Stimulated activated CD4-positive, alpha-beta T cell treated with anti-CD3 and anti-CD28 coated beads, Interleukin-15, amount 100 ng/mL, for 24 hours (primary cell): ENCODE results near the gene IL26.
"Not testable (repeated sequence)": the region's sequence is repeated elsewhere in the genome, so short reads cannot be mapped to it uniquely, and the experiment has no call there.

ENCODE experiments used
- DNase-seq: peaks from one replicate; pipeline ENCODE4 v3.0.0-alpha.2; 2020

Gene IL26

GRCh38 chr12:68239309-68239982, 13.8 kb upstream of the IL26 start:
- no peak for DNase-seq

- no peak for DNase-seq
Observed at GRCh38 chr12:68237619-68238018, 12.0 kb upstream of the IL26 start.

GRCh38 chr12:68237078-68237477, 11.5 kb upstream of the IL26 start:
- no peak for DNase-seq

- peak; percentile 42 for DNase-seq
Observed at GRCh38 chr12:68236421-68237059, 10.9 kb upstream of the IL26 start.

GRCh38 chr12:68235576-68235975, 10.0 kb upstream of the IL26 start:
- no peak for DNase-seq

- DNase-seq = no peak
Observed at GRCh38 chr12:68234140-68234539, 8.5 kb upstream of the IL26 start.

GRCh38 chr12:68233498-68233897, 7.9 kb upstream of the IL26 start:
- no peak for DNase-seq

- no peak for DNase-seq
Observed at GRCh38 chr12:68231691-68232090, 6.1 kb upstream of the IL26 start.

GRCh38 chr12:68231229-68231628, 5.6 kb upstream of the IL26 start:
- DNase-seq = no peak

GRCh38 chr12:68229956-68230355, 4.3 kb upstream of the IL26 start:
- no peak for DNase-seq

GRCh38 chr12:68227356-68227755, 1.7 kb upstream of the IL26 start:
- DNase-seq = no peak

GRCh38 chr12:68224613-68225285, 861 bp downstream of the IL26 start:
- DNase-seq = no peak

- DNase-seq = peak; percentile 81
Observed at GRCh38 chr12:68223067-68223747, 2.4 kb downstream of the IL26 start.

- no peak for DNase-seq
Observed at GRCh38 chr12:68222326-68222725, 3.3 kb downstream of the IL26 start.

GRCh38 chr12:68221497-68221896, 4.1 kb downstream of the IL26 start:
- DNase-seq = no peak

GRCh38 chr12:68210875-68211274, 14.7 kb downstream of the IL26 start:
- DNase-seq = no peak

- not testable (repeated sequence) for DNase-seq
Observed at GRCh38 chr12:68209048-68209728, 16.4 kb downstream of the IL26 start.

- DNase-seq = no peak
Observed at GRCh38 chr12:68207276-68207675, 18.3 kb downstream of the IL26 start.

- DNase-seq = no peak
Observed at GRCh38 chr12:68206446-68206845, 19.2 kb downstream of the IL26 start.

GRCh38 chr12:68203460-68203875, 22.1 kb downstream of the IL26 start:
- DNase-seq = no peak

- no peak for DNase-seq
Observed at GRCh38 chr12:68200854-68201253, 24.8 kb downstream of the IL26 start.

- no peak for DNase-seq
Observed at GRCh38 chr12:68199127-68199526, 26.5 kb downstream of the IL26 start.

GRCh38 chr12:68198507-68199086, 27.0 kb downstream of the IL26 start:
- DNase-seq = peak; percentile 32
